HL-60 (cell line): ENCODE measurements around the gene MTA2.

ENCODE experiments used
- CTCF ChIP-seq: IDR thresholded peaks from one replicate; pipeline ENCODE4 v1.5.1; 2011; ENCODE audit warnings: low read length, control low read depth, inconsistent platforms; ENCODE audit not compliant: insufficient read depth
- POLR2AphosphoS5 ChIP-seq: IDR thresholded peaks from 2 replicates; pipeline ENCODE4 v1.6.1; 2012; ENCODE audit warnings: low read depth
- REST ChIP-seq: IDR thresholded peaks from 2 replicates; pipeline ENCODE4 v1.6.1; 2012; ENCODE audit warnings: low read depth; ENCODE audit not compliant: insufficient replicate concordance

GRCh38 chr11:62579252-62579651, 22.4 kb downstream of the MTA2 start:
- TF ChIP-seq CTCF (no peak), REST (no peak), POLR2AphosphoS5 (no peak)
